HCT116 (cell line): ENCODE data around the gene SLC4A5. TPM values are rescaled to one million over a fixed set of nuclear protein-coding genes. Genes with fewer than 3 reads are reported as not detected.

Source experiments
- ATAC-seq: fragments of 200-7000 bp; cut with Tn5 transposase; 2 replicates; pipeline ENCODE4 v1.9.1; 2020; ENCODE audit warnings: mild to moderate bottlenecking, moderate library complexity
- BruUV-seq: library from RNA; stranded (reverse); fragments of 400-500 nt; replicated peaks from 2 replicates; lab custom pipeline; 2021; lab: Mats Ljungman, UMichigan
- CTCF ChIA-PET: fragments of 300-600 bp; sonication (Branson Sonifier 250); formaldehyde crosslinking; loops from one replicate; lab custom pipeline; 2021; ENCODE audit warnings: antibody characterized with exemption; lab: Charles Lee
- POLR2A ChIA-PET: fragments of 300-600, 350-600 bp; sonication (Branson Sonifier 250); formaldehyde crosslinking; loops from one replicate; lab custom pipeline; 2021; ENCODE audit warnings: antibody characterized with exemption; lab: Charles Lee
- RAD21 ChIA-PET, 2 experiments: fragments of 300-600 bp; sonication (Branson Sonifier 250); formaldehyde crosslinking; loops; one replicate each; lab custom pipeline; 2023; ENCODE audit warnings: low total read pairs in 2 of 2; ENCODE audit not compliant: uncharacterized antibody in 2 of 2, unreplicated experiment in 2 of 2, low non-redundant PET in 1 of 2; lab: Charles Lee
- DNase-seq: peaks from one replicate; pipeline ENCODE4 v3.0.0-alpha.2; 2010; ENCODE audit warnings: low read depth, low spot score
- H2AFZ ChIP-seq: fragments of 200-600 bp; shearing (Covaris generic), sonication (generic); 2 replicates; pipeline ENCODE4 v1.6.1; 2017; ENCODE audit warnings: low read depth, mixed run types, mixed read lengths, antibody characterized with exemption, low read length; ENCODE audit not compliant: poor library complexity, severe bottlenecking
- H3K27ac ChIP-seq: 2 replicates; pipeline ENCODE4 v1.5.1; 2012; ENCODE audit warnings: low read depth, low read length
- H3K27me3 ChIP-seq: fragments of 200-600 bp; sonication (generic); 2 replicates; pipeline ENCODE4 v1.6.1; 2016; ENCODE audit warnings: mixed run types, low read length, mixed read lengths; ENCODE audit not compliant: insufficient read depth
- H3K36me3 ChIP-seq, 2 experiments: fragments of 200-500 bp in 1 of 2; fragments of 200-600 bp in 1 of 2; sonication (Bioruptor generic) in 1 of 2; sonication (generic) in 1 of 2; 2 replicates each; pipeline versions ENCODE4 v1.5.1 to v1.6.1; 2014 to 2016; ENCODE audit warnings: low read length in 2 of 2, inconsistent platforms in 1 of 2, mixed read lengths in 1 of 2, mixed run types in 1 of 2; ENCODE audit not compliant: insufficient read depth in 2 of 2, control insufficient read depth in 1 of 2
- H3K4me1 ChIP-seq, 2 experiments: fragments of 200-600 bp in 1 of 2; sonication (generic) in 1 of 2; 2 replicates each; pipeline versions ENCODE4 v1.5.1 to v1.6.1; 2012 to 2017; ENCODE audit warnings: low read length in 2 of 2, inconsistent platforms in 1 of 2, mild to moderate bottlenecking in 1 of 2, mixed read lengths in 1 of 2, mixed run types in 1 of 2, moderate library complexity in 1 of 2; ENCODE audit not compliant: insufficient read depth in 2 of 2, control insufficient read depth in 1 of 2
- H3K4me2 ChIP-seq: fragments of 200-600 bp; sonication (generic); 2 replicates; pipeline ENCODE4 v1.6.1; 2017; ENCODE audit warnings: mixed run types, low read length, mixed read lengths
- H3K4me3 ChIP-seq, 2 experiments: fragments of 200-600 bp in 1 of 2; sonication (generic) in 1 of 2; replicated peaks in 1 of 2; 2 replicates each; pipeline ENCODE4 v1.5.1; 2011 to 2016; ENCODE audit warnings: low read length in 2 of 2, control low read depth in 1 of 2, low read depth in 1 of 2, mild to moderate bottlenecking in 1 of 2, mixed read lengths in 1 of 2, mixed run types in 1 of 2
- H3K79me2 ChIP-seq: fragments of 200-600 bp; sonication (generic); 2 replicates; pipeline ENCODE4 v1.6.1; 2017; ENCODE audit warnings: mild to moderate bottlenecking, mixed run types, low read length, moderate library complexity, mixed read lengths; ENCODE audit not compliant: insufficient read depth
- H3K9ac ChIP-seq: fragments of 200-600 bp; sonication (generic); 2 replicates; pipeline ENCODE4 v1.6.1; 2016; ENCODE audit warnings: low read length, mixed read lengths
- H3K9me2 ChIP-seq: fragments of 200-600 bp; sonication (generic), shearing (Covaris generic); 2 replicates; pipeline ENCODE4 v1.6.1; 2017; ENCODE audit warnings: mixed run types, mild to moderate bottlenecking, moderate library complexity; ENCODE audit not compliant: insufficient read depth
- H3K9me3 ChIP-seq, 2 experiments: fragments of 200-500 bp in 1 of 2; fragments of 200-600 bp in 1 of 2; sonication (Bioruptor generic) in 1 of 2; sonication (generic) in 1 of 2; 2 replicates each; pipeline ENCODE4 v1.6.1; 2014 to 2017; ENCODE audit warnings: low read length in 2 of 2, mixed read lengths in 2 of 2, inconsistent platforms in 1 of 2, low read depth in 1 of 2, mild to moderate bottlenecking in 1 of 2, mixed run types in 1 of 2, moderate library complexity in 1 of 2; ENCODE audit not compliant: control insufficient read depth in 1 of 2, insufficient read depth in 1 of 2
- H4K20me1 ChIP-seq: fragments of 200-600 bp; sonication (generic), shearing (Covaris generic); 2 replicates; pipeline ENCODE4 v1.6.1; 2017; ENCODE audit warnings: mixed run types, mild to moderate bottlenecking, moderate library complexity; ENCODE audit not compliant: insufficient read depth
- CBX3 ChIP-seq: IDR thresholded peaks from 2 replicates; pipeline ENCODE4 v1.6.1; 2012; ENCODE audit warnings: low read depth
- EGR1 ChIP-seq: IDR thresholded peaks from 2 replicates; pipeline ENCODE4 v1.6.1; 2012; ENCODE audit warnings: low read depth
- EZH2 ChIP-seq: fragments of 200-600 bp; sonication (generic); IDR thresholded peaks from 2 replicates; pipeline ENCODE4 v1.6.1; 2017; ENCODE audit warnings: antibody characterized with exemption, mixed run types
- FOSL1 ChIP-seq: IDR thresholded peaks from 2 replicates; pipeline ENCODE4 v1.6.1; 2012; ENCODE audit warnings: low read depth
- JUND ChIP-seq: IDR thresholded peaks from 2 replicates; pipeline ENCODE4 v1.6.1; 2012
- POLR2A ChIP-seq: IDR thresholded peaks from 2 replicates; pipeline ENCODE4 v1.7.0; 2011; ENCODE audit warnings: borderline replicate concordance; ENCODE audit not compliant: insufficient read depth, insufficient read length; ENCODE audit errors: extremely low read depth
- POLR2AphosphoS5 ChIP-seq: IDR thresholded peaks from 2 replicates; pipeline ENCODE4 v1.6.1; 2011; ENCODE audit warnings: mild to moderate bottlenecking, low read depth, low read length, moderate library complexity
- RAD21 ChIP-seq: IDR thresholded peaks from 2 replicates; pipeline ENCODE4 v1.6.1; 2012; ENCODE audit warnings: low read depth, mild to moderate bottlenecking
- SRF ChIP-seq: IDR thresholded peaks from 2 replicates; pipeline ENCODE4 v1.6.1; 2012; ENCODE audit warnings: low read depth
- TCF7L2 ChIP-seq: IDR thresholded peaks from 2 replicates; pipeline ENCODE4 v1.7.0; 2011; ENCODE audit warnings: borderline replicate concordance, inconsistent platforms; ENCODE audit not compliant: insufficient read depth, insufficient read length; ENCODE audit errors: extremely low read depth
- ZBTB33 ChIP-seq: IDR thresholded peaks from 2 replicates; pipeline ENCODE4 v1.6.1; 2011; ENCODE audit warnings: mild to moderate bottlenecking, low read length, moderate library complexity; ENCODE audit not compliant: insufficient replicate concordance; ENCODE audit errors: extremely low read depth
- ZNF274 ChIP-seq: fragments of 200-500 bp; sonication (Bioruptor generic); IDR thresholded peaks from 2 replicates; pipeline ENCODE4 v1.6.1; 2014; ENCODE audit warnings: mild to moderate bottlenecking, low read depth, low read length, inconsistent platforms
- intact Hi-C: fragments of 100-400 bp; cut with micrococcal nuclease; formaldehyde crosslinking; loops from 2 replicates; pipeline ENCODE4 v1.10.0; 2022
- total RNA-seq: library from RNA; stranded (reverse); gene quantifications from one replicate; pipeline ENCODE4 v1.2.1, GENCODE V29; 2021; ENCODE audit not compliant: unreplicated experiment
- TF ChIP-seq, protein P1 (sequence below): IDR thresholded peaks from 2 replicates; pipeline ENCODE4 v1.6.1; 2012; ENCODE audit warnings: low read depth

Gene SLC4A5
- total RNA-seq, 1 experiment from 2014 or later = 0.91 TPM

DNA sequence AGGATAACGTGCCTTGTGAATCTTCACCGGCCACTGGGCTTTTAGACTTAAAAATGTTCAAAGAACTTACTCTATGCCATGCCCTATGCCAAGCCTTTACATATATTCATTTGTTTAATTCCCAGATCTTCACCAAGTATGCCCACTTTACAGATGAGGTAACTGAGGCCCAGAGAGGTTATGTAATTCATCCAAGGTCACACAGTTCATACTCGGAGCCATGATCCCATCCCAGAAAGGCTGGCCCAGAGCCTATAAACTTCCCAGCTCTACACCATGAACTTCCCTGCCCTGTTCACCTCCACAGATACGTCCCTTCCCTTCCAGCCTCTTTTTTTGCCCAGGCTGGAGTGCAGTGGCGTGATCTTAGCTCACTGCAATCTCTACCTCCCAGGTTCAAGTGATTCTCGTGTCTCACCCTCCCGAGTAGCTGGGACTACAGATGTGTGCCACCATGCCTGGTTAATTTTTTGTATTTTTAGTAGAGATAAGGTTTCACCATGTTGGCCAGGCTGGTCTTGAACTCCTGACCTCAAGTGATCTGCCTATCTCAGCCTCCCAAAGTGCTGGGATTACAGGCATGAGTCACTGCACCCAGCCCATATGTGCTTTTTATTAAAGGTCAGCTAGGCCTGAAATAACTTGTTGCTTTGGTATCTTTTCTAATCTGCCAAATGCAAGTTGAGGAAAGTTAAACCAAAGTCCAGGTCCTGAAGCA, 100.7 kb downstream of the SLC4A5 start (continued):
- TF ChIP-seq, protein P1, sequence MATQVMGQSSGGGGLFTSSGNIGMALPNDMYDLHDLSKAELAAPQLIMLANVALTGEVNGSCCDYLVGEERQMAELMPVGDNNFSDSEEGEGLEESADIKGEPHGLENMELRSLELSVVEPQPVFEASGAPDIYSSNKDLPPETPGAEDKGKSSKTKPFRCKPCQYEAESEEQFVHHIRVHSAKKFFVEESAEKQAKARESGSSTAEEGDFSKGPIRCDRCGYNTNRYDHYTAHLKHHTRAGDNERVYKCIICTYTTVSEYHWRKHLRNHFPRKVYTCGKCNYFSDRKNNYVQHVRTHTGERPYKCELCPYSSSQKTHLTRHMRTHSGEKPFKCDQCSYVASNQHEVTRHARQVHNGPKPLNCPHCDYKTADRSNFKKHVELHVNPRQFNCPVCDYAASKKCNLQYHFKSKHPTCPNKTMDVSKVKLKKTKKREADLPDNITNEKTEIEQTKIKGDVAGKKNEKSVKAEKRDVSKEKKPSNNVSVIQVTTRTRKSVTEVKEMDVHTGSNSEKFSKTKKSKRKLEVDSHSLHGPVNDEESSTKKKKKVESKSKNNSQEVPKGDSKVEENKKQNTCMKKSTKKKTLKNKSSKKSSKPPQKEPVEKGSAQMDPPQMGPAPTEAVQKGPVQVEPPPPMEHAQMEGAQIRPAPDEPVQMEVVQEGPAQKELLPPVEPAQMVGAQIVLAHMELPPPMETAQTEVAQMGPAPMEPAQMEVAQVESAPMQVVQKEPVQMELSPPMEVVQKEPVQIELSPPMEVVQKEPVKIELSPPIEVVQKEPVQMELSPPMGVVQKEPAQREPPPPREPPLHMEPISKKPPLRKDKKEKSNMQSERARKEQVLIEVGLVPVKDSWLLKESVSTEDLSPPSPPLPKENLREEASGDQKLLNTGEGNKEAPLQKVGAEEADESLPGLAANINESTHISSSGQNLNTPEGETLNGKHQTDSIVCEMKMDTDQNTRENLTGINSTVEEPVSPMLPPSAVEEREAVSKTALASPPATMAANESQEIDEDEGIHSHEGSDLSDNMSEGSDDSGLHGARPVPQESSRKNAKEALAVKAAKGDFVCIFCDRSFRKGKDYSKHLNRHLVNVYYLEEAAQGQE = no peak
- TF ChIP-seq POLR2A = no peak
- no peak for TF ChIP-seq EZH2
- TF ChIP-seq POLR2AphosphoS5 = no peak
- TF ChIP-seq RAD21 = no peak
- TF ChIP-seq CBX3 = no peak

- Histone ChIP-seq H3K79me2 (no peaks in the 10 kb centered on the region), H3K36me3 (no peaks in the 10 kb centered on the region), H2AFZ (no peak overlapping the region), H4K20me1 (no peaks in the 10 kb centered on the region), H3K9ac (no peak overlapping the region), H3K9me3 (no peaks in the 10 kb centered on the region), H3K27me3 (no peaks in the 10 kb centered on the region), H3K4me3 (no peak overlapping the region), H3K4me2 (no peak overlapping the region), H3K27ac (no peak overlapping the region), H3K4me1 (peaks cover 0 to 9% of the 10 kb centered on the region in 2 experiments; a peak in 2 of 4 replicates), H3K9me2 (no peaks in the 10 kb centered on the region)
- TF ChIP-seq JUND (no peak), SRF (no peak), ZBTB33 (no peak), FOSL1 (no peak), EGR1 (no peak), ZNF274 (no peak), TCF7L2 (no peak)
- BruUV-seq = no TSS peak
- DNase-seq = no peak
- ATAC-seq = no peak
- CTCF ChIA-PET = interaction anchor here (0.6 kb wide), 1 partner anchor 162 kb away, joined by 3 read pairs; no protein-coding TSS in a partner anchor
- POLR2A ChIA-PET = no interaction called here
- RAD21 ChIA-PET = no interaction called here
- intact Hi-C loops = no loop called here
These were observed 103.9 kb downstream of the SLC4A5 start for GRCh38 chr2:74239346-74239745.
